ENCODE measurements around the gene DNAH1. TPM values are rescaled to one million over a fixed set of nuclear protein-coding genes. Genes with fewer than 3 reads are reported as not detected.

Gene DNAH1
- total and polyA plus RNA-seq, 2 donors (not counting 1 experiment from before 2014, with no cell fraction given): 47.2 to 59.2 TPM

DNA sequence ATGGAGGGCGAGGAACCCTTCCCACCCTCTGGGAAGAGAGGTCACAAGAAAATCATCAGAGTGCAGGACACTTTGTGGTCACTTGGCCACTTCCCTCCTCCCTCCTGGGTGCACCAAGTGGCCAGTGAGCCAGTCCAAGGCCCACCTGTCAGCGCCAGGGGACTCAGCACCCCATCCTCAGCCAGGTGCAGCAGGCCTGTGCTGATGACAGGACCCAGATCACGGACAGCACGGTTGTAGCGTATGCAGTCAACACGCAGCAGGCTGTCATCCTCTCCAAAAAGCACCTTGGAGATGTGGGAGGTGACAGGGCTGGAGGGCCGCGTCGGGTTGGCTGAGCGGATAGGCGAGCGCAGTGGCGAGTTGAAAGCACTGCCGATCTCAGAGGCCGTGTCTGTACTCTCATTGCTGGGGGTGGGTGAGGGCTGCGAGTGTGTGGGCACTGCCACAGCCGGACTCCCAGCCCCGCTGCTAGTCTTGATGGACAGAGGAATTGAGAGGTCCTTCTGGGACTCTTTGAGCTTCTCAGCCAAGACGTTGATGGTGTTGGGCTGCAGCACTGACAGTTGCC lies 87.2 kb downstream of the DNAH1 start:
- TF ChIP-seq, protein P1, sequence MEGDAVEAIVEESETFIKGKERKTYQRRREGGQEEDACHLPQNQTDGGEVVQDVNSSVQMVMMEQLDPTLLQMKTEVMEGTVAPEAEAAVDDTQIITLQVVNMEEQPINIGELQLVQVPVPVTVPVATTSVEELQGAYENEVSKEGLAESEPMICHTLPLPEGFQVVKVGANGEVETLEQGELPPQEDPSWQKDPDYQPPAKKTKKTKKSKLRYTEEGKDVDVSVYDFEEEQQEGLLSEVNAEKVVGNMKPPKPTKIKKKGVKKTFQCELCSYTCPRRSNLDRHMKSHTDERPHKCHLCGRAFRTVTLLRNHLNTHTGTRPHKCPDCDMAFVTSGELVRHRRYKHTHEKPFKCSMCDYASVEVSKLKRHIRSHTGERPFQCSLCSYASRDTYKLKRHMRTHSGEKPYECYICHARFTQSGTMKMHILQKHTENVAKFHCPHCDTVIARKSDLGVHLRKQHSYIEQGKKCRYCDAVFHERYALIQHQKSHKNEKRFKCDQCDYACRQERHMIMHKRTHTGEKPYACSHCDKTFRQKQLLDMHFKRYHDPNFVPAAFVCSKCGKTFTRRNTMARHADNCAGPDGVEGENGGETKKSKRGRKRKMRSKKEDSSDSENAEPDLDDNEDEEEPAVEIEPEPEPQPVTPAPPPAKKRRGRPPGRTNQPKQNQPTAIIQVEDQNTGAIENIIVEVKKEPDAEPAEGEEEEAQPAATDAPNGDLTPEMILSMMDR (IDR thresholded peaks at IDR 0.05): no peak
- no peak for TF ChIP-seq EZH2 (IDR thresholded peaks at IDR 0.05; ENCODE audit: borderline replicate concordance, insufficient read depth, low read depth, low read length, poor library complexity, severe bottlenecking)
- ChIA-PET POLR2A (no interaction called here), CTCF (no interaction called here)
- Histone ChIP-seq H3K4me1 (ENCODE audit: control insufficient read depth in 2 of 2, insufficient read depth in 2 of 2, low read length in 2 of 2) (peaks cover 0 to 6% of the 10 kb centered on the region in 2 donors), H3K79me2 (ENCODE audit: control insufficient read depth, insufficient read depth, low read length) (peaks cover 19% of the 10 kb centered on the region), H2AFZ (ENCODE audit: insufficient read depth, low read depth, low read length, poor library complexity, severe bottlenecking) (no peak overlapping the region), H3K27me3 (replicated peaks in 1 of 4; ENCODE audit: control extremely low read depth in 1 of 4, control insufficient read depth in 3 of 4, insufficient read depth in 4 of 4, low read length in 3 of 4) (no peaks in the 10 kb centered on the region), H3K36me3 (replicated peaks in 1 of 2; ENCODE audit: control extremely low read depth in 1 of 2, control insufficient read depth in 1 of 2, extremely low read depth in 1 of 2, insufficient read depth in 2 of 2, low read length in 1 of 2) (peaks cover 4 to 88% of the 10 kb centered on the region in 2 experiments), H3K27ac (ENCODE audit: low read length in 2 of 2) (no peak overlapping the region), H3K4me2 (replicated peaks; ENCODE audit: low read depth, low read length, poor library complexity, severe bottlenecking) (no peak overlapping the region), H3K9me3 (ENCODE audit: control extremely low read depth in 1 of 3, control insufficient read depth in 2 of 3, insufficient read depth in 1 of 3, low read length in 2 of 3) (no peaks in the 10 kb centered on the region), H4K20me1 (ENCODE audit: control insufficient read depth, insufficient read depth, low read length, poor library complexity, severe bottlenecking) (peaks cover 14% of the 10 kb centered on the region), H3K9ac (ENCODE audit: low read length) (no peak overlapping the region), H3K4me3 (ENCODE audit: control extremely low read depth in 1 of 5, extremely low read depth in 1 of 5, insufficient read depth in 1 of 5, low read depth in 2 of 5, low read length in 4 of 5) (no peak overlapping the region)
- DNase-seq (no peak), ATAC-seq (ENCODE audit: low read depth) (no peak)
- WGBS (ENCODE audit: insufficient coverage): 97% methylated on average over 17 of the region's 19 CpGs
- no peak overlapping the region for H3K27ac Mint-ChIP-seq
- H3K4me1 Mint-ChIP-seq: peaks cover 5% of the 10 kb centered on the region
- H3K9me3 Mint-ChIP-seq (ENCODE audit: insufficient read depth): no peaks in the 10 kb centered on the region
- H3K27me3 Mint-ChIP-seq: no peaks in the 10 kb centered on the region
- intact Hi-C loops (cut with micrococcal nuclease): no loop called here
- no peak overlapping the region for H3K4me3 Mint-ChIP-seq

DNA sequence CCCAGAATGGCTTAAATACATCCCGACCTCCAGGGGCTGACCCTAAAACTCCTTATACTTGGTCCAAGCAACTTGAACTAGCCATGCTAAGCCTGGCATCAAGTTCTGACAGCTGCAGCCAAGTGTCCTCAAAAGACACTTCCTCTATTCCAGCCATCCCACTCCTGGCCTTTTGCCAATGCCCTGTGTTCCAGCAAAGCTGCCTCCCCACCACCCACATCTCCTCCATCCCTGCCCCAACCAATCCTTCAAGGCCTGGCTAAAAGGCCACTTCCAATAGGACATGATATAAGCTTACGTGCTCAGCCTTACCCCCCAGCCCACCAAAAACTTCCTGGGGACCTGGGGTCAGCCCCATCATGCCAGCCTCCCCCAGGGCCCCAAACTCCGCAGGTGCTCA lies 87.8 kb downstream of the DNAH1 start:
- Mint-ChIP-seq H3K4me1 (peaks cover 11% of the 10 kb centered on the region), H3K4me3 (no peak overlapping the region), H3K27me3 (no peaks in the 10 kb centered on the region), H3K9me3 (ENCODE audit: insufficient read depth) (no peaks in the 10 kb centered on the region), H3K27ac (no peak overlapping the region)
- TF ChIP-seq, protein P1 (IDR thresholded peaks at IDR 0.05): no peak
- no peak for TF ChIP-seq EZH2 (IDR thresholded peaks at IDR 0.05; ENCODE audit: borderline replicate concordance, insufficient read depth, low read depth, low read length, poor library complexity, severe bottlenecking)
- Histone ChIP-seq H2AFZ (ENCODE audit: insufficient read depth, low read depth, low read length, poor library complexity, severe bottlenecking) (no peak overlapping the region), H3K4me1 (ENCODE audit: control insufficient read depth in 2 of 2, insufficient read depth in 2 of 2, low read length in 2 of 2) (peaks cover 6 to 12% of the 10 kb centered on the region in 2 donors), H3K27ac (ENCODE audit: low read length in 2 of 2) (no peak overlapping the region), H3K4me3 (ENCODE audit: control extremely low read depth in 1 of 5, extremely low read depth in 1 of 5, insufficient read depth in 1 of 5, low read depth in 2 of 5, low read length in 4 of 5) (no peak overlapping the region), H4K20me1 (ENCODE audit: control insufficient read depth, insufficient read depth, low read length, poor library complexity, severe bottlenecking) (peaks cover 14% of the 10 kb centered on the region), H3K9ac (ENCODE audit: low read length) (no peak overlapping the region), H3K79me2 (ENCODE audit: control insufficient read depth, insufficient read depth, low read length) (peaks cover 25% of the 10 kb centered on the region), H3K4me2 (replicated peaks; ENCODE audit: low read depth, low read length, poor library complexity, severe bottlenecking) (no peak overlapping the region), H3K36me3 (replicated peaks in 1 of 2; ENCODE audit: control extremely low read depth in 1 of 2, control insufficient read depth in 1 of 2, extremely low read depth in 1 of 2, insufficient read depth in 2 of 2, low read length in 1 of 2) (peaks cover 4 to 93% of the 10 kb centered on the region in 2 experiments), H3K27me3 (replicated peaks in 1 of 4; ENCODE audit: control extremely low read depth in 1 of 4, control insufficient read depth in 3 of 4, insufficient read depth in 4 of 4, low read length in 3 of 4) (no peaks in the 10 kb centered on the region), H3K9me3 (ENCODE audit: control extremely low read depth in 1 of 3, control insufficient read depth in 2 of 3, insufficient read depth in 1 of 3, low read length in 2 of 3) (no peaks in the 10 kb centered on the region)
- POLR2A ChIA-PET: no interaction called here
- ATAC-seq (ENCODE audit: low read depth) (no peak), DNase-seq (no peak)
- intact Hi-C loops (cut with micrococcal nuclease): no loop called here
- CTCF ChIA-PET: no interaction called here
- WGBS (ENCODE audit: insufficient coverage): 97% methylated on average over 3 of the region's 3 CpGs
